Brain microvascular endothelial cell (primary cell): ENCODE results near the gene TMEM156.

Experiments
- DNase-seq: peaks from one replicate; pipeline ENCODE4 v3.0.0-alpha.2; 2020
- H3K27ac ChIP-seq: fragments of 250-450 bp; sonication (Bioruptor Pico); 2 replicates; pipeline ENCODE4 v1.5.1; 2020; ENCODE audit warnings: mild to moderate bottlenecking, moderate library complexity
- H3K27me3 ChIP-seq: fragments of 250-450 bp; sonication (Bioruptor Pico); replicated peaks from 2 replicates; pipeline ENCODE4 v1.5.1; 2020; ENCODE audit warnings: mild to moderate bottlenecking
- H3K36me3 ChIP-seq: fragments of 250-450 bp; sonication (Bioruptor Pico); replicated peaks from 2 replicates; pipeline ENCODE4 v1.5.1; 2020; ENCODE audit warnings: mild to moderate bottlenecking
- H3K4me3 ChIP-seq: 2 replicates; pipeline ENCODE4 v1.5.1; 2011; ENCODE audit warnings: low read depth, mild to moderate bottlenecking, control low read depth, low read length, moderate library complexity
- CTCF ChIP-seq: IDR thresholded peaks from 2 replicates; pipeline ENCODE4 v1.5.1; 2011; ENCODE audit warnings: low read depth, mild to moderate bottlenecking, moderate library complexity, low read length, control low read depth, inconsistent platforms; ENCODE audit errors: missing control alignments
- in situ Hi-C: cut with HindIII; loops from 2 replicates; pipeline ENCODE4 v1.10.0; 2017; ENCODE audit warnings: low sequenced_read_pairs, low pct_ligation_motif_present

TMEM156 gene

GRCh38 chr4:39046249-39046648 lies 14.0 kb upstream of the TMEM156 start:
- H3K27ac ChIP-seq: peak overlapping the region; percentile 99
- in situ Hi-C loops: no loop called here
- no peaks in the 10 kb centered on the region for H3K27me3 ChIP-seq
- peak; percentile 80 for DNase-seq
- peaks cover 2% of the 10 kb centered on the region for H3K36me3 ChIP-seq
- H3K4me3 ChIP-seq: peak overlapping the region; percentile 71
- no peak for TF ChIP-seq CTCF

- Histone ChIP-seq H3K27me3 (no peaks in the 10 kb centered on the region), H3K4me3 (peak overlapping the region; percentile 71), H3K27ac (peak overlapping the region; percentile 99), H3K36me3 (peaks cover under 1% of the 10 kb centered on the region)
- in situ Hi-C loops: no loop called here
- DNase-seq: peak; percentile 42
- no peak for TF ChIP-seq CTCF
These were observed 13.6 kb upstream of the TMEM156 start for GRCh38 chr4:39045827-39046221.

- H3K36me3 ChIP-seq: no peaks in the 10 kb centered on the region
- in situ Hi-C loops: no loop called here
- no peak for TF ChIP-seq CTCF
- DNase-seq: no peak
- no peaks in the 10 kb centered on the region for H3K27me3 ChIP-seq
- H3K27ac ChIP-seq: peak overlapping the region; percentile 99
- H3K4me3 ChIP-seq: peak overlapping the region; percentile 71
These were observed 13.0 kb upstream of the TMEM156 start for GRCh38 chr4:39044956-39045826.

DNA sequence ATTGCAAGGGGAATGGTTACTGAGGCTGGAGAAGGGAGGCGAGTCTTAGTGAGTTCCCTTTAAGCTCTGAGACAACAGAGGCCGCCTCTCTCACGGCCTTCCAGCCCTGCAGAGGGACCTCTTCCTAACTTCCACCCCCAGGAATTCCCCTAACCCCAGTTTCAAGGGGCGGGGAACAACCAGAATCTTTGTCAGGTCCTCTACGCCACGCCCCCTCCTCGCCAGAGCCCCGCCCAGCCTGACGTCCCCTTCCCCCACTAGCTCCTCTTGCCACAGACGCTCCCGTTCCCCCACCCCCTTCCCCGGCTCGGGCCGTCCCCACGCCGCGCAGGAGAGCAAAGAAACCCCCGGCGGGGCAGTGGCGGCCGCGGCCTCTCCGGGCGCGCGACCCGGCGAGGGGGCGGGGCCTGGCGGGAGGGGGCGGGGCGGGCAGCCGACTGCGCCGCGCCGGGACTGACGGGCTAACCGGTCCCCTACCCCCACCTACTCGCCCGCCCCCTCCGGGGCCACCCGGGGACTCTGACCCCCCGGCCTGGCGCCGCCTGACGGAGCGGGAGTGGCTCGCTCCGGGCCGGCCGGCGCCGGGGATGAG lies 12.3 kb upstream of the TMEM156 start:
- peak overlapping the region; percentile 99 for H3K27ac ChIP-seq
- no peaks in the 10 kb centered on the region for H3K27me3 ChIP-seq
- no peak for TF ChIP-seq CTCF
- H3K4me3 ChIP-seq: peak overlapping the region; percentile 71
- in situ Hi-C loops: no loop called here
- peak; percentile 97 for DNase-seq
- H3K36me3 ChIP-seq: no peaks in the 10 kb centered on the region

GRCh38 chr4:39043861-39044363 lies 11.7 kb upstream of the TMEM156 start:
- no peaks in the 10 kb centered on the region for H3K27me3 ChIP-seq
- peak; percentile 58 for DNase-seq

More at GRCh38 chr4:39043861-39044363, 11.7 kb upstream of the TMEM156 start:
- in situ Hi-C loops: no loop called here
- no peak for TF ChIP-seq CTCF
- no peaks in the 10 kb centered on the region for H3K36me3 ChIP-seq
- peak overlapping the region; percentile 99 for H3K27ac ChIP-seq
- H3K4me3 ChIP-seq: peak overlapping the region; percentile 71
